Eye (tissue), 1 donor: ENCODE results near the gene OTOP1.
"Not testable (repeated sequence)": the region's sequence is repeated elsewhere in the genome, so short reads cannot be mapped to it uniquely, and the experiment has no call there.

Source experiments
- DNase-seq: peaks from one replicate; pipeline ENCODE4 v3.0.0-alpha.2; 2015

OTOP1 gene, protein sequence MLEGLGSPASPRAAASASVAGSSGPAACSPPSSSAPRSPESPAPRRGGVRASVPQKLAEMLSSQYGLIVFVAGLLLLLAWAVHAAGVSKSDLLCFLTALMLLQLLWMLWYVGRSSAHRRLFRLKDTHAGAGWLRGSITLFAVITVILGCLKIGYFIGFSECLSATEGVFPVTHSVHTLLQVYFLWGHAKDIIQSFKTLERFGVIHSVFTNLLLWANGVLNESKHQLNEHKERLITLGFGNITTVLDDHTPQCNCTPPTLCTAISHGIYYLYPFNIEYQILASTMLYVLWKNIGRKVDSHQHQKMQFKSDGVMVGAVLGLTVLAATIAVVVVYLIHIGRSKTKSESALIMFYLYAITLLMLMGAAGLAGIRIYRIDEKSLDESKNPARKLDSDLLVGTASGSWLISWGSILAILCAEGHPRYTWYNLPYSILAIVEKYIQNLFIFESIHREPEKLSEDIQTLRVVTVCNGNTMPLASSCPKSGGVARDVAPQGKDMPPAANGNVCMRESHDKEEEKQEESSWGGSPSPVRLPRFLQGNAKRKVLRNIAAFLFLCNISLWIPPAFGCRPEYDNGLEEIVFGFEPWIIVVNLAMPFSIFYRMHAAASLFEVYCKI

DNA sequence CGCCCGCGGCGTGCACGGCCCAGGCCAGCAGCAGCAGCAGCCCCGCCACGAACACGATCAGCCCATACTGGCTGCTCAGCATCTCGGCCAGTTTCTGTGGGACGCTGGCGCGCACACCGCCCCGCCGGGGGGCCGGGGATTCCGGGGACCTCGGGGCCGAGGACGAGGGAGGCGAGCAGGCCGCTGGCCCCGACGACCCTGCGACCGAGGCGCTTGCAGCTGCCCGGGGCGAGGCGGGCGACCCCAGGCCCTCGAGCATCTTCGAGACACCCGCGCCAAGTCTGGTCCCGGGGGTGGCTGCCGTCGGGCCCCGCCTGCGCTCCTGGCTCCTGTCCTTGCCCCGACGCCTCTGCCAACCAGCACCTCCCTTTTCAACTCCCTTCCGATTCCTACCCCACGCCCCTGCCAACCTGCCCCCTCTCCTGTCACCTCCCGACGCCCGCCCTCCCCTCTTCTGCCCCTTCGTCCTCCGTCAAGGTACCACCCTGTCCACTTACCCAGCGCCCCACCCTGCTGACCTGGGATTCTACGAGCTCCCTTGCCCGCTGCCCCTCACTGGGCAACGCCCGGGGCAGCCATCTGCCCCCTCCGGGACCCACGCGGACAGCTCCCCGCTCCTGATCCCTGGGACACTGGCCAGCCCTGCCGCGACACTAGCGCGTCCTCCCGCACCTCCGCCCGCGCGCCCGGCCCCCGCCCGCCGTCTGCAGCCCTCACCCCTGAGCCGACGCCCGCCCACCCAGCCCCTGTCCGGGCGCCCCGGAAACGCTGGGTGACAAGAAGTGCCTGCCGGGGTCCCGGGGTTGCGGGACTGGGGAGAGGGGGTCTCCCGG lies at the start of gene OTOP1:
Gene OTOP1, minus strand, starts transcription at position 324 of the 833 bp plus-strand sequence. Its CDS starts 65 bp downstream, at position 259.
- no peak for DNase-seq

DNA sequence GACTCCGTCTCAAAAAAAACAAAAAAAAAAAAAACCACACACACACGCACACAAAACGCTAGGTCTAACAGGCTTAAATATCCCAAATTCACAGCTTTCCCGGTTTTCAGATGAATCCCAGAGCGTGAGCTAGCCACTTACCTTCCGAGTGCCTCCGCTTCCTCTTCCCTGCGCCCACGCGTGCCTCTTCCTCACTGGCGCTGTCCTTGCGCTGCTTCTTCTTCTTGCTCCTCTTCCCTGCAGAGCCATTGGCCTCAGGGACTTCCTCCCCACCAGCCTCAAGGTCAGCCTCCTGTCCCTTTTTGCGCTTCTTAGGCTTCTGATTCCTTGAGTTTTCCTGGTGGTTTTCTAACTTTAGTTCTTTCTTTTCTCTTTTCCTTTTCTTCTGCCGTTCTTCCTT lies 47.5 kb upstream of the OTOP1 start:
- DNase-seq: no peak

DNA sequence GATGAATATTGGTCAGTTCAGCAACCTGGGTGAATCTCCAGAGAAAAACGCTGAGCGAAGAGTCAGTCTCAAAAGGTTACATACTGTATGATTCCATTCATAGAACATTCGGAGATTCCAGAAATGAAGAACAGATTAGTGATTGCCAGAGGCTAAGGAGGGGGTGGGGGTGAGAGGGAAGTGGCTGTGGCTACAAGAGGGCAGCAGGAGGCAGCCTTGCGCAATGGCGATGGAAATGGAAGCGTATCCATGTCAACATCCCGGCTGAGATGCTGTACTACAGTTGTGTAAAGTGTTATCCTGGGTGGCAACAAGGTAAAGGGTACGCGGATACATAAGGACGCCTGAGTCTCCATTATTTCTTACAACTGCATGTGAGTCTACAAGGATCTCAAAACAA lies 45.2 kb upstream of the OTOP1 start:
- no peak for DNase-seq

DNA sequence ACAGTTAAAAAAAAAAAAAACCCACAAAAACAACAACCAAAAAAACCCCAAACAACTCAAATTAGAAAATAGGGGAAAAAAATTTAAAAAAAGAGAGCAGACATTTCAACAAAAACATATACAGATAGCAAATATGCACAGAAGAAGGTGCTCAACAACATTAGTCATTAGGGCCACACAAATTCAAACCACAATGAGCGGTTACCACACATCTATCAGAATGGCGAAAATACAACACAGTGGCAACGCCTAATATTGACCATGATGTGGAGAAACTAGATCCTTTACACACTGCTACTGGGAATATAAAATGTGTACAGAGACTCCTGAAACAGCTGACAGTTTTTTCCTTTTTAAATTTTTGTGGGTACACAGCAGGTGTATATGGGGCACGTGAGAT lies 43.8 kb upstream of the OTOP1 start:
- DNase-seq: no peak

DNA sequence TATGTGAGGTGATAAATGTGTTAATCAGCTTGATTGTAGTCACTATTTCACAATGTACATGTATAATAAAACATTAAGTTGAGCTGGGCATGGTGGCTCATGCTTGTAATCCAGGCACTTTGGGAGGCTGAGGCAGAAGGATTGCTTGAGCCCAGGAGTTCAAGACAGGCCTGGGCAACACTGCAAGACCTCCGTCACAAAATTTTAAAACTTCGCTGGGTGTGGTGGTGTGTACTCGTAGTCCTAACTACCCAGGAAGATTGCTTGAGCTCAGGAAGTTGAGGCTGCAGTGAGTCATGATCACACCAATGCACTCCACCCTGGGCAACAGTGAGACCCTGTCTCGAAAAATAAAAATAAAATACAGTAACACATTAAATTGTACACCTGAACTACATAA lies 43.1 kb upstream of the OTOP1 start:
- DNase-seq: no peak

DNA sequence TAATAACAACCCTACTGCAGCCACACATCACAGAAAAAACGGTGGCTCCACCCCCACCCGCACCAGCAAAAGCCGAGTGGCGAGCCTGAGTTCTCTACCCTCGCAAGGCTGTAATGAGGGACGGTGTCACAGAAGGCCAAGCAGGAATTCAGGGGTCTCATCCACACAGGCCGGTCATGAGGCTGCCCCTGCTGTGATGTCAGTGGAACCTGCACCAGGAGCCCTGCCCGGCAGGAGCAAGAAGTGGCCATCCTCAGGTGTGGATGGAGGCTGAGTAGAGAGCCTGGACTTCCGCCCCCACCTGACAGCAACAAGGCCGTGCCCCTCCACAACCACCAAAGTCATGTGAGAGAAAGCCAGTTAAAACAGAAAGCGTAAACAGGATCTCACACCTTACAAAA lies 42.6 kb upstream of the OTOP1 start:
- no peak for DNase-seq

DNA sequence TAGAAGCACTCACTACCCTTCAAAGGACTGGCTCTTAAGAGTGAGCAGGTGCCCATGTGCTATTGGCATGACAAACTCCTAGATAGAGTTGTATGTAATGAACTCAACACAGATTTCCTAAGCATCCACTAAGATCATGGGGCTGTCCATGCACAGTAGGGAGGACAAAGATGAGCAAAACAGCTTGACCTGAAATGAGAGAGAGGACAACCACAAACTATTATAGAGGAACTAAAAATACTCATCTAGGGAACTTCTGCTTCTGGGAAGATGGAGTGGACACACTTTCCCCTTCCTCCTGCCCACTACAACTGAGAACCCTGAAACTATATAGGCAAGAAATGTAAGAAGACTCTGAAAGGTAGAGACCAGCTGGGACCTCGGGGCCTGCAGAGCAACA lies 42.0 kb upstream of the OTOP1 start:
- DNase-seq: no peak

DNA sequence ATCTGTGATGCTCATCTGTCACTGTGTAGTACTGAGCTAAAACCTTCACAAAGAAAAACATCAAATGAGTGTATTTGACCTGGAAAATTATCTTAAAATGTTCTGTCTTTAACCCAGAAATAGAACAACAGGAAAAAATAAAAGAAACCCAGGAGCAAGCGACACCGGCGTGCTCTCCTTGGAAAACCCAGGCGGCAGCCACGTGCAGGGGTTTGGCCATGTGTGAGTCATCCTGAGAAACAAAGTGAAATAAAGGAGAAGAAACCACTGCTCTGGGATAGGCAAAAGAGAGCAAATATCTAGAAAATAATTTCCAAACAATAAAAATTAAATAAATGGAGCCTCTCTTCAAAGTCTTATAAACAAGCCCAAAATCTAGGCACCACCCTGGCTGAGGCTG lies 41.3 kb upstream of the OTOP1 start:
- no peak for DNase-seq

DNA sequence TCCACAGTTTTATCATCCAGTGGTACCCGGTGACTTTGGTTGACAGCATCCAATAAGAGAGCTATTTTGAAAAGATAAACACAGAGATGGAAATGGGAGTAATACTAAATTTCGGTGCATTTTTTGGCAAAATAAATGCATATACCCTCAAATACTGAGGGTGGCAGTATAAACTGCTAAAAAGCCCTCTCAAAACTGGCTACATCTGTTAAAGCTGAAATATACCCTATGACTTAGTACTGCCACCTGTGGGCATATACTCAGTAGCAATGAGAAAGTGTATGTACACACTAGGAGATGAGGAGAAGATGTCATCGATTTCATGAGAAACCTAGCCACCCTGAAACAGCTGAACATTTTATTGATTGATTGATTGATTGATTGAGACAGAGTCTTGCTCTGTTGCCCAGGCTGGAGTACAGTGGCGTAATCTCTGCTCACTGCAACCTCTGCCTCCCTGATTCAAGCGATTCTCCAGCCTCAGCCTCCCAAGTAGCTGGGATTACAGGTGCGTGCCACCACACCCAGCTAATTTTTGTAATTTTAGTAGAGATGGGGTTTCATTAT lies 33.5 kb upstream of the OTOP1 start:
- DNase-seq: peak; percentile 12

DNA sequence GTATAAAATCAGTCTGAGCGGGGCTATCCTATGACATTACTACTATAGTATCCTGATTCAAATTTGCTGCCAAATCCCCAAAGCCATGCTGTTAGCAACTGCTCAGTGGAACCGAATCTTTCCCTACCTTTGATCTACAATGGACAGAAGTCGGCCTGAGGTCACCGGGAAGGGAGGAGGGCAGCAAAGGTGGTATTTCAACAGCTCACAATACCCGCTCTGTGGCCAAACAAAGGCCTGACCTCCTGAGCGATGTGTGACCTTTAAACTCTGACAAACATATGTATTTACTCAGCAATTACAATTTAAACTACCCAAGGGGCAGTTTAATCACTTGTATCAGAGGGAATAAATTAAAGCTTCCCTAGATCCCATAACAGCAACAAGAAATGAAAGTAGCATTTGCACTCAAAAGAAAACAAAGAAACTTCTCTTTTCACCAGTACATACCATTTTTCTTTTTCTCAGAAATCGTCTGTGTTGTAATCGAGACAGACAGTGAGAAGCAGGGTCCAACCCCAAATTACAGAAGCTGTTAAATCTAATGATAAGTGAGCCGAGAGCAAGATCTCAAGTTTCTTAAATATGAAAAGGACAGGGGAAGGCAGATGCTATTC lies 32.9 kb upstream of the OTOP1 start:
- DNase-seq: no peak

DNA sequence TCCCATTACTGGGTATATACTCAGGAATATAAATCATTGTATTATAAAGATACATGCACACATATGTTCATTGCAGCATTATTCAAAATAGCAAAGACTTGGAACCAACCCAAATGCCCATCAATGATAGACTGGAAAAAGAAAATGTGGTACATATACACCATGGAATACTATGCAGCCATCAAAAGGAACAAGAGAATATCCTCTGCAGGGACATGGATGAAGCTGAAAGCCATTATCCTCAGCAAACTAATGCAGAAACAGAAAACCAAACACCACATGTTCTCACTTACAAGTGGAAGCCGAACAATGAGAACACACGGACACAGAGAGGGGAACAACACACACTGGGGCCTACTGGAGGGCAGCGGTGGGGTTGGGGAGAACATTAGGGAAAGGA lies 31.0 kb upstream of the OTOP1 start:
- not testable (repeated sequence) for DNase-seq

DNA sequence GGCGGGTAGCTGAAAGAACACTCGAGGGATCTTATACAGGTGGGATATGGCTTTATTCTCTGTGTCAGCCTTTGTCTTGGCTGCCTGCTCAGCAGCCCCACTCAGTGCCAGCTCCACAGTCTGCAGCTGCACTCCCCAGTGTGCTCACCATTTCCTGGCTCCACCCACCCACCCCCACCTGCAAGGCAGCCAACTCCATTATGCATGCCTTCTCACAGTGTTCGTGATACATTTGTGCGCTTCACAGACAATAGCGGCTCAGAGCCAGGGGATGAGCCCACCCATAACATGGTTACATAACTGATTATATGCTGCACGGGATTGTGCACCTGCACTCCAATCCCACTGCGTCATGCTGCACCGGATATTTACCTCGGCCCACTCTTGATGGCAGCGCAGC lies 30.1 kb upstream of the OTOP1 start:
- DNase-seq: no peak

DNA sequence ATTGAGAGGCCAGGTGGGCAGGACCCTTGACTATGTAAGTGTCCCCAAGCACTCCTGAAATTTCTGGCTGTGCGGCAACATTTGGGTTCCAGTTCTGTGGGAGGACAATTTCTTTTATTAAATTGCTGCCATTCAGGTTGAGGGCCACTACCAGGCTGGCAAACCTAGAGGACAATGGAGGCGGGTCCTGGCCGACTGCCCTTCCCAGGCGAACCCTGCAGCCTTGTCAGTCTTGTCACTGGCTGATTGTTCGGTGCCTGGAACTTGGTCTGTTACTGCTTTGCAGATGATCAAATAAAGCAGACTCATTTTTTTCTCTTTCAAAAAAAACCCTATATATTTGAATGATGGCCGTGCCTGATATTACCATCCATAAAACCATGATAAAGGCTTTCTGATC lies 27.9 kb upstream of the OTOP1 start:
- DNase-seq: no peak

DNA sequence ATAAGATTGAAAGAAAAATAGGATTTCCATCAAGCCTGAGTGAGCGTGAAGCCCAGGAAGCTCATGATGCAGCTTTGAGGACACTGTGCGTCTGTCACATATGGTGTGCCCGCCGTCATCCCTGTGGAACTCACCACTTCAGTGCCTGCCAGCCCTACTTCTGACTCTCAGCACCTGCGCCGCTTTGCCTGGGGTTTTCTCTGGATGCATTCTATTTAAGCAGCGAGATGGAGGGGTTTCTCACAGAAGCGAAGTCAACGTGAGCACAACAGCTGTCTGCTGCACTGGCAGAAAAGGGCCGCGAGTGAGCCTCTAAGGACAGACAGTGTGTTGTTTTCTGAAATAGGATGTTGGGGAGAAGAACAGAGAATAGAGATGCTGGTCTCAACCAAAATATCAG lies 27.5 kb upstream of the OTOP1 start:
- DNase-seq: no peak

DNA sequence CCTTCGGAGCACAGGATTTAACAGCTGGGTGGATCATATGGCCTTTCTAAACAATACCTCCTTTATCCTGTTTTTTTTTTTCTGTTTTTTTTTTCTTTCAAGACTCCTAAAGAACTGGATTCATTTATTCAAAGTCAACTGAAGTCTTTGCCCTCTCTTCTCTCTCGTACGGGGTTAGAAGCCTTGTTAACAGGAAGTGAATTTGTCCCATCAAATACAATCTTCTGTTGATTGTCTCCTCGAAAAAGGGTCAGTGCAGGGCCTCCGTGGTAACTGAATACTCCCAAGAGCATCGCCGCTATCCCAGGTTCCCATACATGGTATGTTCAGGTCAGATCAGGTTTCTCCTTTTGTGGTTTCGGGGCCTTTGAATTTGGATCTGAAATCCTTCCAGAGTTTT lies 23.1 kb upstream of the OTOP1 start:
- DNase-seq: no peak

DNA sequence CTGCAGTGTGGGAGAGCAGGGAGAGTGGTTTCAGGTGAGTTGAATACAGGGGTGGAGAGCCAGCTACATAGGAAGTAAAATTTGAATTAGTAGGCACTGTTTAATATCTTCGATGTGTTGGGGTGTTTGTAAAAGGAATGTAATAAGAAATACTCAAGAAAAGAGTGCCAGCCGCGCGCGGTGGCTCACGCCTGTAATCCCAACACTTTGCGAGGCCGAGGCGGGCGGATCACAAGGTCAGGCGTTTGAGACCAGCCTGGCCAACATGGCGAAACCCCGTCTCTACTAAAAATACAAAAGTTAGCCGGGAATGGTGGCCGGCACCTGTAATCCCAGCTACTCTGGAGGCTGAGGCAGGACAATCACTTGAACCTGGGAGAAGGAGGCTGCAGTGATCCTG lies 22.6 kb upstream of the OTOP1 start:
- DNase-seq: not testable (repeated sequence)

DNA sequence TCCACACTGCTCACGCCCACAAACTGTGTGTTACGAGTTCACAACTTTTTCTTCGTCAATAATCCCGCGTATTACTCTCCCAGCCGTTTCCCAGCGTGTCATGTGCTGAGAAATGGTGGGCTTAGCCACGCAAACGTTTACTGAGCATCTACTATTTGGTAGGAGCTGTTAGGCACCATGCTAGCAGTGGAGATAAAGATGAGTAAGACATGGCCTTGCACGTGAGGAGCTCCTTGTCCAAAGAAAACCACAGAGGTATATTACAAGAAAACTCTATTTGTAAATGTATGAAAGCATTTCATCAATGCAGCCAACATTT lies 22.1 kb upstream of the OTOP1 start:
- DNase-seq: no peak

DNA sequence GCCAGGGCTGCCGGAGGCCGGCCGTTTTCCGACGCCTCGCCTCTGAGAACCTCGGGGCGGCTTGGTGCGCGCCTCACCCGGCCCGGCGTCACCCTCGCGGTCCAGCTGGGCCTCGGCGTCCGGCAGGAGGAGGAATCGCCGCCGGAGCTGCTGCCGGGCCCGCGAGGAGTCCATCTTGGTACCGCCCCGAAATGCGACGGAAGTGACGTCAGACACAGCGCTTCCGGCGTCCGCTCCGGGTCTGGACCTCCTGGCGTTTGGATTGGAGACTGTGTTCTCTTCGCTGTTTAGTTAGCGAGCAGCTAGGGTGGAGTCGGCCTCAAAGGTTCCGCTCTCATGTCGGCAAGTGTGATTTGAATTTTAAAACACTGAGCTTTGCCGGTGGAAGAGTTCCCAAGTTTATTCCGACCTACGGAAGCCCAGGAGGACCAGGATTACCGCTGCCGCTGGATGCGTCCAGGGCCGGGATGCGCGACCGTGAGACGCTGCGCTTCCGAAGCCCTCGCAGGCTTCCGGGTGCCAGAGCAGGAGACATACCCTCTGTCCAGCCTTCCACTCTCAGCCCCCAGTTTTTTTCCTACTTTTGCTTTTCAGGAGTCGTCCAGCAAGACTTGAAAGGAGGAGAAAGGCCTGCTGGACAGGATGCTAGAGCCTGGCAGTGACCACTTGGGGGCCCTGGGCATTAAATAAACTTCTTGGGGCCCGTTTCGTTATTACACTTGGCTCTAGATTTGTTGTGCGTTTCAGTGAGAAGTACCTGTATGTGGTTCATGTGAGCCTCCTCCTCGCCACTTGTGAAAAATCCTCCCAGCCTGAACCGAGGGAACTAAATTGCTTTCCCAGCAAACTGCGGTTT lies 21.5 kb upstream of the OTOP1 start, which contains the start of gene TMEM128:
Gene TMEM128, minus strand, starts transcription at position 195 of the 856 bp plus-strand sequence. Its CDS starts 21 bp downstream, at position 174.
- DNase-seq: peak; percentile 99

DNA sequence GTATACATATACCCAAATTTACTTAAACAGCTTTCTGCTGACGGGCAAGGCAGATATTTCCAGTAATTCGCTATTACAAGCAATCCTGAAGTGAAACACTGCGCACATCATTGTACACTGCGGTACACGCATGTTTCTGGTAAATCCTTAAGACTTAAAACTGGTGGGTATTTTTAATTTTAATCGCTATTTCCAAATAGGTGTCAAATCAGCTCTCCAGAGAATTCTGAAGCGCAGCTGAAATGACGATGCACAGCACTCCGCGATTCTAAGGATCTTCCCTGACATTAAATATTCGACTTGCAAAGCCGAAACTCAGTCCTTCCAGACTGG lies 20.9 kb upstream of the OTOP1 start:
- no peak for DNase-seq

DNA sequence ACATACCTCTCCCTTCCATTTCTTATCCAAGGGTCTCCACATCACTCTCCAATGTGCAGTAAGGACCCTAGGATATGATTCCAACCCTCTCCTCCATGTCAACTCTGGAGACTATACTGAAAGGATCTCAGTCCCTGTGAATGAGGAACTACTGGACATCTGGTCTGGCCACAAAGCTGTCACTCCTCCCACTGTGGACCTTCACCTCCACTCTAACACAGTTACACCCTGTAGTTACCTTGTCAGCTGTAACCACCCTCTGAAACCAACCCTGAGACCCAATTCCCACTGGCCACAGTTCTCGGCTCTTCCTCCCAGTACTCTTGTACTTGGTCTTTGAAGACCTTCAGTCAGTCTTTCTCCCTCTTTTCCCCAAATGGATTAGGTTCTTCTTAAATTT lies 18.4 kb upstream of the OTOP1 start:
- DNase-seq: no peak

DNA sequence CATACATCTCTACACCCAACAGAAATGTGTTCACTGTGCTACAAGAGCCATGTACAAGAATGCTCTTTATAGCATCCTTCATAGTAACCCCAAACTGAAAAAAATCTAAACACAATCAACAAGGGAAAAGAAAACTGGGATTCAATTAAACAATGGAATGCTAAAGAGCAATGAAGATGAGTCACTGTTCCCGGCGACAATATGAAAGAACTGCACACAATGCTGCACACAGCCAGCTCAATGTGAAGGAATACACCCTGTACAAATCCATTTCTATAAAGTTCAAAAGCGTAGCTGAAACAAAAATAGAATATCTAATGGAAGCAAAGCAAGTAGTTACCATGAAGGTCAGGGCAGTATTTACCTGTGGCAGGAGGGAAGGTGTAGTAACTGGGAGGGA lies 12.8 kb upstream of the OTOP1 start:
- not testable (repeated sequence) for DNase-seq

DNA sequence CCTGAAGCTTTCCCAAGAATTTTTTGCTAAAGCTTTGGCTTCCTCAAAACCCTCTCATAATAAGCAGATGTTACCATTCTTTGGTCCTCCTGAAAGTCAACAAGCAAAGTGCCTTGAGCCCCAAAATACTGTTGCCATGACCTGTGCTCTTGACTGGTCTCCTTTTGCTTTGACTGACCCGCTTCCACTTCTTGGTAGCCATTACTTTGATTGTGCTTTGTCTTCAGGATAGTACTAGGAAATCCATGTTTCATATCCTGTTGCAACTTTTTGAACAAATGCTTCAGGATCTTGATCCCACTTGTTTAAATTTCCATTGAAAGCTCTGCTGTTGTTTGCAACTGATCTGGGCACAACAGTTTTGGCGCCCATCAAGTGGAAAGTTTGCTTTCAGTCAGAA lies 6.9 kb upstream of the OTOP1 start:
- DNase-seq: no peak
